K562 (cell line): Measurements from ENCODE around the gene FRMPD2. TPM values are rescaled to one million over a fixed set of nuclear protein-coding genes. Genes with fewer than 3 reads are reported as not detected.

Source experiments
- ATAC-seq: fragments of 200-7000 bp; cut with Tn5 transposase; 3 replicates; pipeline ENCODE4 v1.9.1; 2020; ENCODE audit warnings: moderate library complexity
- BruUV-seq: library from RNA; stranded (reverse); fragments of 400-500 nt; replicated peaks from 2 replicates; lab custom pipeline; 2021; lab: Mats Ljungman, UMichigan
- CTCF ChIA-PET: fragments of 300-600 bp; formaldehyde crosslinking; extraction: SDS; loops from one replicate; lab custom pipeline; 2021; ENCODE audit warnings: low intra/inter-chr PET ratio; lab: Yijun Ruan, JAX
- POLR2A ChIA-PET: fragments of 300-600, 350-650 bp; sonication (Branson Sonifier 250); formaldehyde crosslinking; extraction: SDS; loops from one replicate; lab custom pipeline; 2021; ENCODE audit warnings: antibody characterized with exemption, inconsistent platforms; lab: Yijun Ruan, JAX
- DNase-seq, 4 experiments: peaks; one replicate each; pipeline versions ENCODE4 v3.0.0 to v3.0.0-alpha.2; 2011 to 2018; ENCODE audit warnings: low spot score in 3 of 4, mixed read lengths in 3 of 4; ENCODE audit errors: extremely low read depth in 1 of 4
- FAIRE-seq: peaks from 2 replicates; lab custom pipeline; 2011; peaks lifted over from hg19 to GRCh38; lab: Jason Lieb, UNC
- H2AFZ ChIP-seq: 2 replicates; pipeline ENCODE4 v1.6.0; 2011; ENCODE audit warnings: low read depth, low read length, control low read depth, inconsistent platforms
- H3K27ac ChIP-seq: fragments of 200-600 bp; 3 replicates; pipeline ENCODE4 v1.8.0; 2011; ENCODE audit warnings: low read depth, mild to moderate bottlenecking, control low read depth, inconsistent platforms, low read length, moderate library complexity, mixed read lengths; ENCODE audit errors: extremely low read depth
- H3K27me3 ChIP-seq, 2 experiments: fragments of 300-600 bp in 1 of 2; 2 replicates in 1 of 2; 3 replicates in 1 of 2; pipeline versions ENCODE4 v1.6.0 to v1.8.0; 2011; ENCODE audit warnings: inconsistent platforms in 2 of 2, low read length in 2 of 2, mild to moderate bottlenecking in 1 of 2, mixed read lengths in 1 of 2, moderate library complexity in 1 of 2; ENCODE audit not compliant: control insufficient read depth in 2 of 2, insufficient read depth in 2 of 2
- H3K36me3 ChIP-seq: fragments of 300-600 bp; 3 replicates; pipeline ENCODE4 v1.8.0; 2011; ENCODE audit warnings: mild to moderate bottlenecking, low read length, inconsistent platforms; ENCODE audit not compliant: control insufficient read depth, insufficient read depth
- H3K4me1 ChIP-seq, 2 experiments: fragments of 200-600 bp in 1 of 2; replicated peaks in 1 of 2; 2 replicates in 1 of 2; 3 replicates in 1 of 2; pipeline versions ENCODE4 v1.5.1 to v1.8.0; 2011; ENCODE audit warnings: inconsistent platforms in 2 of 2, low read length in 2 of 2, mild to moderate bottlenecking in 1 of 2, mixed read lengths in 1 of 2, moderate library complexity in 1 of 2; ENCODE audit not compliant: control insufficient read depth in 2 of 2, insufficient read depth in 2 of 2
- H3K4me2 ChIP-seq: 2 replicates; pipeline ENCODE4 v1.6.1; 2011; ENCODE audit warnings: low read length, control low read depth, inconsistent platforms, mixed read lengths; ENCODE audit not compliant: insufficient read depth
- H3K4me3 ChIP-seq: fragments of 200-600 bp; sonication (generic), shearing (Covaris generic); 2 replicates; pipeline ENCODE4 v1.5.1; 2016; ENCODE audit warnings: control low read depth, inconsistent platforms
- H3K79me2 ChIP-seq: fragments of 200-600 bp; 3 replicates; pipeline ENCODE4 v1.8.0; 2011; ENCODE audit warnings: low read length, inconsistent platforms; ENCODE audit not compliant: control insufficient read depth, insufficient read depth
- H3K9ac ChIP-seq, 2 experiments: 2 replicates each; pipeline versions ENCODE4 v1.6.0 to v1.6.1; 2011; ENCODE audit warnings: low read depth in 2 of 2, low read length in 2 of 2, control low read depth in 1 of 2, inconsistent platforms in 1 of 2, mild to moderate bottlenecking in 1 of 2, mixed read lengths in 1 of 2; ENCODE audit not compliant: insufficient read depth in 1 of 2
- H3K9me1 ChIP-seq: one replicate; pipeline ENCODE4 v1.6.0; 2011; ENCODE audit warnings: inconsistent platforms, mild to moderate bottlenecking, low read length, moderate library complexity; ENCODE audit not compliant: control insufficient read depth, insufficient read depth
- H3K9me3 ChIP-seq: replicated peaks from 2 replicates; pipeline ENCODE4 v1.5.1; 2011; ENCODE audit warnings: low read depth, low read length, inconsistent platforms; ENCODE audit not compliant: control insufficient read depth, insufficient read depth
- H4K20me1 ChIP-seq: replicated peaks from 2 replicates; pipeline ENCODE4 v1.6.1; 2011; ENCODE audit warnings: low read length, inconsistent platforms, mixed read lengths; ENCODE audit not compliant: control insufficient read depth, insufficient read depth
- E4F1 ChIP-seq: fragments of 250-450 bp; sonication (Bioruptor Pico); IDR thresholded peaks from 2 replicates; pipeline ENCODE4 v1.5.0; 2021; ENCODE audit warnings: mild to moderate bottlenecking, borderline replicate concordance
- GTF2F1 ChIP-seq: IDR thresholded peaks from 2 replicates; pipeline ENCODE4 v1.6.1; 2011; ENCODE audit warnings: low read depth, low read length, improper control_type of control experiment
- NCOA4 ChIP-seq: fragments of 450-650 bp; IDR thresholded peaks from 2 replicates; pipeline ENCODE4 v1.6.1; 2018; ENCODE audit warnings: mild to moderate bottlenecking; ENCODE audit not compliant: partially characterized antibody
- SRF ChIP-seq, 2 experiments: fragments of 250-450, 450-650 bp in 1 of 2; sonication (Bioruptor Pico) in 1 of 2; sonication (generic) in 1 of 2; formaldehyde crosslinking; IDR thresholded peaks; 2 replicates each; pipeline versions ENCODE4 v1.5.0 to v1.5.1; 2020 to 2022; ENCODE audit warnings: mild to moderate bottlenecking in 1 of 2, missing genetic modification reagents in 1 of 2
- WGBS: fragments of 100-300 bp; shearing (Covaris generic); methylation state at CpG from one replicate; pipeline ENCODE4 v1.1.6; 2016; ENCODE audit warnings: low coverage, mixed read lengths; ENCODE audit not compliant: insufficient coverage; ENCODE audit errors: missing lambda C conversion rate; 5-methylcytosine and 5-hydroxymethylcytosine counted together
- in situ Hi-C: fragments of 300-500 bp; cut with MboI; formaldehyde crosslinking; loops from 4 replicates; pipeline ENCODE4 v1.15.0; 2018; ENCODE audit warnings: inconsistent platforms, mixed read lengths
- intact Hi-C: fragments of 100-400 bp; cut with micrococcal nuclease; formaldehyde crosslinking; loops from 2 replicates; pipeline ENCODE4 v1.14.2; 2022
- polyA plus RNA-seq, 8 experiments: library from polyadenylated mRNA; depleted of rRNA in 4 of 8; stranded (reverse) in 5 of 8; unstranded in 3 of 8; fragments of >200 nt; fragmentation: Nextera tagmentation in 2 of 8; fragmentation: Illumina TruSeq in 1 of 8; extraction: Ambion mirVana in 2 of 8; extraction: Trizol in 1 of 8; gene quantifications; 2 replicates each; pipeline versions ENCODE4 v1.2.1 to v1.2.3, GENCODE V29; 2011 to 2014; ENCODE audit warnings: inconsistent platforms in 1 of 8, missing spikeins in 1 of 8
- total RNA-seq, 7 experiments: library from RNA; depleted of rRNA in 6 of 7; stranded (reverse); fragments of >200 nt in 6 of 7; fragmentation: Illumina TruSeq in 2 of 7; extraction: Trizol in 2 of 7; gene quantifications; 2 replicates each; pipeline versions ENCODE4 v1.2.1 to v1.2.3, GENCODE V29; 2011 to 2021; ENCODE audit warnings: low replicate concordance in 1 of 7

The FRMPD2 gene
- total and polyA plus RNA-seq, 9 of the 15 experiments (the other 6 are each of a cell fraction or from before 2014, with no cell fraction given) = 0.12 to 0.95 (median 0.33) TPM

GRCh38 chr10:48316236-48316635 lies 41.7 kb upstream of the FRMPD2 start (continued):
- TF ChIP-seq E4F1 (CRISPR knock-in tag) = no peak
- TF ChIP-seq GTF2F1 = no peak

- no peak overlapping the region for H2AFZ ChIP-seq
- ATAC-seq = peak; percentile 76
- peaks cover 18% of the 10 kb centered on the region; the same call in 2 of the 3 replicates for H3K36me3 ChIP-seq
- POLR2A ChIA-PET = no interaction called here
- 56% methylated on average over 2 of the region's 2 CpGs for WGBS
- H4K20me1 ChIP-seq = peaks cover 30% of the 10 kb centered on the region
- DNase-seq = no peak
- FAIRE-seq = no peak
- no peak overlapping the region for H3K9ac ChIP-seq
- H3K4me3 ChIP-seq = no peak overlapping the region
- H3K79me2 ChIP-seq = peaks cover 97% of the 10 kb centered on the region
- no peak overlapping the region for H3K27ac ChIP-seq
- no peaks in the 10 kb centered on the region for H3K27me3 ChIP-seq
- H3K4me1 ChIP-seq = peaks cover 0 to 19% of the 10 kb centered on the region in 2 experiments; a peak in 4 of 5 replicates
- intact Hi-C loops = no loop called here
- TF ChIP-seq NCOA4 = no peak
- TF ChIP-seq SRF (CRISPR knock-in tag; IDR thresholded peaks at IDR 0.05) = peak in 1 of 2 experiments; percentile 95; a peak in 2 of 4 replicates
- BruUV-seq = no TSS peak
- CTCF ChIA-PET = no interaction called here
- no peaks in the 10 kb centered on the region for H3K9me3 ChIP-seq
- no peak overlapping the region for H3K4me2 ChIP-seq
- in situ Hi-C loops = no loop called here
- no peaks in the 10 kb centered on the region for H3K9me1 ChIP-seq
Measured at GRCh38 chr10:48314107-48314506, 39.6 kb upstream of the FRMPD2 start.
